Gastrocnemius medialis (tissue), 4 donors: ENCODE measurements around the gene RAB6B. TPM values are rescaled to one million over a fixed set of nuclear protein-coding genes. Genes with fewer than 3 reads are reported as not detected.

ENCODE experiments used
- ATAC-seq, 2 donors: fragments of 150-250 bp; one replicate each; pipeline ENCODE4 v1.9.1; 2016
- DNase-seq, 2 donors: peaks; one replicate each; pipeline ENCODE4 v3.0.0-alpha.2; 2019
- H3K27ac ChIP-seq, 4 donors: fragments of 200-600 bp; sonication (generic); 1 replicate in 1 of 4; 2 replicates in 3 of 4; pipeline ENCODE4 v1.5.1; 2016 to 2018; ENCODE audit warnings: mild to moderate bottlenecking in 2 of 4, moderate library complexity in 1 of 4
- H3K27me3 ChIP-seq, 3 donors: fragments of 200-600 bp; sonication (generic) in 2 of 3; 1 replicate in 1 of 3; 2 replicates in 2 of 3; pipeline versions ENCODE4 v1.5.1 to v1.6.0; 2016 to 2019; ENCODE audit warnings: mild to moderate bottlenecking in 1 of 3, moderate library complexity in 1 of 3
- H3K36me3 ChIP-seq, 2 donors: fragments of 200-600 bp; sonication (generic) in 1 of 2; one replicate each; pipeline ENCODE4 v1.5.1; 2017 to 2018
- H3K4me1 ChIP-seq, 2 donors: fragments of 200-600 bp; sonication (generic) in 1 of 2; one replicate each; pipeline ENCODE4 v1.5.1; 2016 to 2017; ENCODE audit warnings: mild to moderate bottlenecking in 2 of 2
- H3K4me3 ChIP-seq, 4 donors: fragments of 200-600 bp; sonication (generic) in 3 of 4; 1 replicate in 1 of 4; 2 replicates in 3 of 4; pipeline ENCODE4 v1.5.1; 2016 to 2019; ENCODE audit warnings: mild to moderate bottlenecking in 2 of 4
- H3K9me3 ChIP-seq, 3 donors: fragments of 200-600 bp; sonication (generic) in 2 of 3; 1 replicate in 1 of 3; 2 replicates in 2 of 3; pipeline ENCODE4 v1.5.1; 2016 to 2019
- CTCF ChIP-seq, 5 experiments: fragments of 450-650 bp in 3 of 5; fragments of 200-600 bp in 2 of 5; sonication (generic) in 2 of 5; IDR thresholded peaks in 4 of 5; conservative IDR thresholded peaks in 1 of 5; 1 replicate in 4 of 5; 2 replicates in 1 of 5; pipeline ENCODE4 v1.5.1; 2016 to 2019; ENCODE audit warnings: antibody characterized with exemption in 5 of 5, mild to moderate bottlenecking in 3 of 5, moderate library complexity in 3 of 5
- POLR2A ChIP-seq, 2 donors: fragments of 450-650 bp; IDR thresholded peaks; one replicate each; pipeline ENCODE4 v1.6.1; 2017; ENCODE audit warnings: antibody characterized with exemption in 2 of 2, mild to moderate bottlenecking in 2 of 2, moderate library complexity in 2 of 2
- in situ Hi-C, 4 donors: fragments of 200-750 bp; cut with MboI; loops; one replicate each; pipeline versions ENCODE4 v1.15.0 to v1.8.0; 2017; ENCODE audit warnings: low sequenced_read_pairs in 4 of 4
- intact Hi-C: fragments of 100-400 bp; cut with DNase I; formaldehyde crosslinking; loops from one replicate; pipeline ENCODE4 v1.15.1; 2023; ENCODE audit warnings: low total_unique reads
- total RNA-seq, 4 donors: library from RNA; depleted of rRNA; stranded (reverse); fragments of >200 nt; gene quantifications; one replicate each; pipeline versions ENCODE4 v1.1.0 to v1.2.3, GENCODE V29; 2016

The RAB6B gene
- total RNA-seq, 4 donors from 2014 or later = 0.31 to 1.1 (median 0.72) TPM

GRCh38 chr3:133921592-133921991 lies 25.9 kb upstream of the RAB6B start:
- no peaks in the 10 kb centered on the region for H3K27me3 ChIP-seq
- H3K4me1 ChIP-seq = no peaks in the 10 kb centered on the region
- intact Hi-C loops (no loop called here), in situ Hi-C loops (loop anchor here in 1 of 4 donors (10.0 kb wide), 1 partner anchor 107 kb away; no protein-coding TSS in a partner anchor)
- no peak for DNase-seq
- no peak overlapping the region for H3K4me3 ChIP-seq
- no peak for ATAC-seq
- no peaks in the 10 kb centered on the region for H3K36me3 ChIP-seq
- TF ChIP-seq CTCF (IDR thresholded peaks at IDR 0.05 in 4 of 5, conservative IDR thresholded peaks at IDR 0.05 in 1 of 5) (no peak), POLR2A (IDR thresholded peaks at IDR 0.05) (no peak)
- no peak overlapping the region for H3K27ac ChIP-seq
- no peaks in the 10 kb centered on the region for H3K9me3 ChIP-seq

DNA sequence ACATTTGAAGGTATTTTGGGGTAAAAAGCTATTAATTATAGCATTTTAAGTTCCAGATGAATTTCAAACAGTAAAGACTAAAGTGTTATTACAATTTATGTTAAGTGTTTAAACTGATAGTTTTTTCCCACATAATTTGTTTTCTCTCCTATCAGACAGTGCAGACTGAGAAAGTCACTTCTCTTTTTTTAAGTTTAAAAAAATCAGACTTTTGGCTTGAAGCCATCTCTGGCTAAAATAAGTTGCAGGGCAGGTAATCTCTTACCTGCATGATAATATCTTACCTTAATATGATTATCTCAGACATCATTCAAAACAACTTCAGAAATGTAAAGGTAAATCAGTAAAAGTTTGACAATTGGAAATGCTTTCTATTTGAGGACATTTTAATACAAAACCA lies 21.5 kb upstream of the RAB6B start:
- intact Hi-C loops = no loop called here
- in situ Hi-C loops = no loop called here
- no peak for DNase-seq

GRCh38 chr3:133915685-133916658 lies 20.3 kb upstream of the RAB6B start:
- intact Hi-C loops (no loop called here), in situ Hi-C loops (no loop called here)
- Histone ChIP-seq H3K36me3 (no peaks in the 10 kb centered on the region), H3K4me1 (no peaks in the 10 kb centered on the region), H3K4me3 (no peak overlapping the region), H3K27me3 (no peaks in the 10 kb centered on the region), H3K27ac (no peak overlapping the region), H3K9me3 (no peaks in the 10 kb centered on the region)
- no peak for DNase-seq
- no peak for ATAC-seq
- TF ChIP-seq POLR2A (IDR thresholded peaks at IDR 0.05) = no peak
- TF ChIP-seq CTCF (IDR thresholded peaks at IDR 0.05 in 4 of 5, conservative IDR thresholded peaks at IDR 0.05 in 1 of 5) = no peak

More for the DNA sequence above, 21.5 kb upstream of the RAB6B start:
- Histone ChIP-seq H3K27ac (no peak overlapping the region), H3K4me3 (no peak overlapping the region), H3K9me3 (no peaks in the 10 kb centered on the region), H3K4me1 (no peaks in the 10 kb centered on the region), H3K27me3 (no peaks in the 10 kb centered on the region), H3K36me3 (no peaks in the 10 kb centered on the region)
- TF ChIP-seq POLR2A (IDR thresholded peaks at IDR 0.05) = no peak
- TF ChIP-seq CTCF (IDR thresholded peaks at IDR 0.05 in 4 of 5, conservative IDR thresholded peaks at IDR 0.05 in 1 of 5) = no peak
- no peak for ATAC-seq

DNA sequence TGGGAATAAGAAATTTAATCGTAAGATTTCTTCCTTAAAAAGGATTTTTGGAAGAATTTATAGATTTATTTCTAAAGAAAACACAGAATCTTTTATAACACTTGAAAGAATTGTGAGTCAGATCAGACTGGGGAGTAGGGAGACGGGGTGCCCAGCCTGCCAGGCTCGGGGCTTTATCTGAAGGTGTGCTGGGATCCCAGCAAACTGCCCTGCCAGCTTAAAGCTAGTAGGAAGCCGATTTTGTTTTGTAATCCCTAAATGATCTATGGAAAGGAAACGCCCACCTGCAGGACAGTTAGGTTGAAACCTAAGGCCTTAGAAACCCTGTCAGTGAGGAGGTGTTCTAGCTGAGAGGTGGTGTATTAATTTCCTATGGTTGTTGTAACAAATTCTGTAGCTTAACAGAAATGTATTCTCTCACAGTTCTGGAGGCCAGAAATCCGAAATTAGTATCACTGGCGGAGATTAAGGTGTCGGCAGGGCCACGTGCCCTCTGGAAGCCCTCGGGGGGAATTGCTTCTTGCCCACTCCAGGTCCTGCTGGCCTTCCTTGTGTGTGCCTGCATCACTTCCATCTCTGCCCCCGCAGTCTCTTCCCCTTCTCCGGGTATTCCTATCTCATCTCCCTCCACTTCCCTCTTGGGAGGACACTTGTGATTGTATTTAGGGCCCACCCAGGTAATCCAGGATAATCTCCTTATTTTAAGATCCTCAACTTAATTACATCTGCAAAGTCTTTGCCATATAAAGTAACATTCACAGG lies 19.3 kb upstream of the RAB6B start:
- intact Hi-C loops (no loop called here), in situ Hi-C loops (no loop called here)
- no peak for TF ChIP-seq POLR2A (IDR thresholded peaks at IDR 0.05)
- no peak for TF ChIP-seq CTCF (IDR thresholded peaks at IDR 0.05 in 4 of 5, conservative IDR thresholded peaks at IDR 0.05 in 1 of 5)
- no peaks in the 10 kb centered on the region for H3K9me3 ChIP-seq
- no peak overlapping the region for H3K4me3 ChIP-seq
- no peak overlapping the region for H3K27ac ChIP-seq
- no peak for ATAC-seq
- H3K36me3 ChIP-seq = no peaks in the 10 kb centered on the region
- no peaks in the 10 kb centered on the region for H3K4me1 ChIP-seq
- DNase-seq = no peak
- H3K27me3 ChIP-seq = no peaks in the 10 kb centered on the region
